ENCODE results near the gene C10orf95. TPM values are rescaled to one million over a fixed set of nuclear protein-coding genes. Genes with fewer than 3 reads are reported as not detected.

C10orf95 gene
- total and polyA plus RNA-seq, 2 donors (not counting 1 experiment from before 2014, with no cell fraction given), result 0.32 to 0.63 TPM

- no peak overlapping the region for H3K27ac ChIP-seq (ENCODE audit: low read length in 2 of 2)
- H3K9ac ChIP-seq (ENCODE audit: low read length), result no peak overlapping the region
- WGBS (ENCODE audit: insufficient coverage), result 4% methylated on average over 4 of the region's 5 CpGs
- no peaks in the 10 kb centered on the region for H4K20me1 ChIP-seq (ENCODE audit: control insufficient read depth, insufficient read depth, low read length, poor library complexity, severe bottlenecking)
- peaks cover 65% of the 10 kb centered on the region for H3K27me3 Mint-ChIP-seq
- peaks cover 31% of the 10 kb centered on the region for H3K4me1 Mint-ChIP-seq
- no peak overlapping the region for H2AFZ ChIP-seq (ENCODE audit: insufficient read depth, low read depth, low read length, poor library complexity, severe bottlenecking)
- H3K9me3 Mint-ChIP-seq (ENCODE audit: insufficient read depth), result no peaks in the 10 kb centered on the region
- POLR2A ChIA-PET, result interaction anchor here (0.6 kb wide), 1 partner anchor 13 kb away, joined by 3 read pairs; no protein-coding TSS in a partner anchor
- peaks cover 26 to 32% of the 10 kb centered on the region in 2 donors for H3K4me1 ChIP-seq (ENCODE audit: control insufficient read depth in 2 of 2, insufficient read depth in 2 of 2, low read length in 2 of 2)
- H3K4me3 ChIP-seq (ENCODE audit: control extremely low read depth in 1 of 5, extremely low read depth in 1 of 5, insufficient read depth in 1 of 5, low read depth in 2 of 5, low read length in 4 of 5), result no peak overlapping the region
- H3K9me3 ChIP-seq (ENCODE audit: control extremely low read depth in 1 of 3, control insufficient read depth in 2 of 3, insufficient read depth in 1 of 3, low read length in 2 of 3), result peaks cover 0 to 22% (median 0%) of the 10 kb centered on the region in 3 donors
- no peak for TF ChIP-seq CTCF (IDR thresholded peaks at IDR 0.05)
- no peak for TF ChIP-seq EZH2 (IDR thresholded peaks at IDR 0.05; ENCODE audit: borderline replicate concordance, insufficient read depth, low read depth, low read length, poor library complexity, severe bottlenecking)
- peak overlapping the region; percentile 5 for H3K4me2 ChIP-seq (replicated peaks; ENCODE audit: low read depth, low read length, poor library complexity, severe bottlenecking)
- CTCF ChIA-PET, result interaction anchor here (1.0 to 5.0 kb wide), 4 partner anchors 9 to 66 kb away, joined by 4 to 35 read pairs (median 8); no protein-coding TSS in a partner anchor
- H3K36me3 ChIP-seq (replicated peaks in 1 of 2; ENCODE audit: control extremely low read depth in 1 of 2, control insufficient read depth in 1 of 2, extremely low read depth in 1 of 2, insufficient read depth in 2 of 2, low read length in 1 of 2), result no peaks in the 10 kb centered on the region
- H3K79me2 ChIP-seq (ENCODE audit: control insufficient read depth, insufficient read depth, low read length), result no peaks in the 10 kb centered on the region
- DNase-seq (peak; percentile 45), ATAC-seq (ENCODE audit: low read depth) (no peak)
- H3K27ac Mint-ChIP-seq, result no peak overlapping the region
- H3K4me3 Mint-ChIP-seq, result no peak overlapping the region
- peaks cover 0 to 91% (median 52%) of the 10 kb centered on the region in 4 experiments for H3K27me3 ChIP-seq (replicated peaks in 1 of 4; ENCODE audit: control extremely low read depth in 1 of 4, control insufficient read depth in 3 of 4, insufficient read depth in 4 of 4, low read length in 3 of 4)
- intact Hi-C loops (cut with micrococcal nuclease), result no loop called here
These were observed 38.2 kb downstream of the C10orf95 start for GRCh38 chr10:102413053-102413705.

- H3K27me3 ChIP-seq (replicated peaks in 1 of 4; ENCODE audit: control extremely low read depth in 1 of 4, control insufficient read depth in 3 of 4, insufficient read depth in 4 of 4, low read length in 3 of 4), result peaks cover 0 to 91% (median 52%) of the 10 kb centered on the region in 4 experiments
- Mint-ChIP-seq H3K4me1 (peaks cover 29% of the 10 kb centered on the region), H3K9me3 (ENCODE audit: insufficient read depth) (no peaks in the 10 kb centered on the region), H3K27ac (no peak overlapping the region), H3K4me3 (no peak overlapping the region), H3K27me3 (peaks cover 66% of the 10 kb centered on the region)
- no peak overlapping the region for H3K4me3 ChIP-seq (ENCODE audit: control extremely low read depth in 1 of 5, extremely low read depth in 1 of 5, insufficient read depth in 1 of 5, low read depth in 2 of 5, low read length in 4 of 5)
- H3K4me2 ChIP-seq (replicated peaks; ENCODE audit: low read depth, low read length, poor library complexity, severe bottlenecking), result no peak overlapping the region
- ATAC-seq (ENCODE audit: low read depth) (no peak), DNase-seq (peak; percentile 13)
- ChIA-PET CTCF (interaction anchor here (0.8 to 5.0 kb wide), 6 partner anchors 8 to 66 kb away, joined by 3 to 35 read pairs (median 7); partner anchors contain the start of gene FBXL15), POLR2A (interaction anchor here (1.0 to 3.3 kb wide), 2 partner anchors 8 to 13 kb away, joined by 3 to 14 read pairs; partner anchors contain the start of gene FBXL15)
- intact Hi-C loops (cut with micrococcal nuclease), result no loop called here
- 91% methylated on average over 8 of the region's 10 CpGs for WGBS (ENCODE audit: insufficient coverage)
- peaks cover 26 to 33% of the 10 kb centered on the region in 2 donors for H3K4me1 ChIP-seq (ENCODE audit: control insufficient read depth in 2 of 2, insufficient read depth in 2 of 2, low read length in 2 of 2)
- no peak overlapping the region for H3K9ac ChIP-seq (ENCODE audit: low read length)
- H4K20me1 ChIP-seq (ENCODE audit: control insufficient read depth, insufficient read depth, low read length, poor library complexity, severe bottlenecking), result no peaks in the 10 kb centered on the region
- H3K27ac ChIP-seq (ENCODE audit: low read length in 2 of 2), result no peak overlapping the region
- H3K36me3 ChIP-seq (replicated peaks in 1 of 2; ENCODE audit: control extremely low read depth in 1 of 2, control insufficient read depth in 1 of 2, extremely low read depth in 1 of 2, insufficient read depth in 2 of 2, low read length in 1 of 2), result no peaks in the 10 kb centered on the region
- no peak overlapping the region for H2AFZ ChIP-seq (ENCODE audit: insufficient read depth, low read depth, low read length, poor library complexity, severe bottlenecking)
- TF ChIP-seq CTCF (IDR thresholded peaks at IDR 0.05), result no peak
- TF ChIP-seq EZH2 (IDR thresholded peaks at IDR 0.05; ENCODE audit: borderline replicate concordance, insufficient read depth, low read depth, low read length, poor library complexity, severe bottlenecking), result no peak
- peaks cover 0 to 23% (median 0%) of the 10 kb centered on the region in 3 donors for H3K9me3 ChIP-seq (ENCODE audit: control extremely low read depth in 1 of 3, control insufficient read depth in 2 of 3, insufficient read depth in 1 of 3, low read length in 2 of 3)
- no peaks in the 10 kb centered on the region for H3K79me2 ChIP-seq (ENCODE audit: control insufficient read depth, insufficient read depth, low read length)
These were observed 39.0 kb downstream of the C10orf95 start for GRCh38 chr10:102412293-102412692.

Data from B cell (primary cell).